Prostate gland (tissue), 2 donors: ENCODE measurements around the gene RAB14.

ENCODE experiments used
- CTCF ChIP-seq, 4 experiments: fragments of 200-600 bp in 2 of 4; fragments of 450-650 bp in 2 of 4; sonication (generic) in 2 of 4; IDR thresholded peaks; 1 replicate in 3 of 4; 2 replicates in 1 of 4; pipeline ENCODE4 v1.5.1; 2016 to 2019; ENCODE audit warnings: antibody characterized with exemption in 4 of 4, mild to moderate bottlenecking in 2 of 4, moderate library complexity in 2 of 4
- POLR2A ChIP-seq: fragments of 450-650 bp; IDR thresholded peaks from one replicate; pipeline ENCODE4 v1.6.1; 2016; ENCODE audit warnings: antibody characterized with exemption, mild to moderate bottlenecking

GRCh38 chr9:121225240-121225639 lies 23.6 kb upstream of the RAB14 start:
- TF ChIP-seq CTCF (IDR thresholded peaks at IDR 0.05) (no peak), POLR2A (no peak)
